D341Med (cell line): ENCODE data around the gene OR52E4.

Experiments used
- DNase-seq: peaks from one replicate; pipeline ENCODE4 v3.0.0; 2012; ENCODE audit warnings: low spot score

The OR52E4 gene

GRCh38 chr11:5880329-5880728 lies at the start of gene OR52E4:
TSS of gene OR52E4 (plus strand) at chr11:5880629. CDS start at chr11:5884293, 3,664 bp downstream.
- no peak for DNase-seq

- no peak for DNase-seq
Measured at GRCh38 chr11:5831196-5831829, 49.1 kb upstream of the OR52E4 start.

GRCh38 chr11:5833446-5833845 lies 47.0 kb upstream of the OR52E4 start:
- DNase-seq, result no peak

- no peak for DNase-seq
Measured at GRCh38 chr11:5837695-5838094, 42.7 kb upstream of the OR52E4 start.

- no peak for DNase-seq
Measured at GRCh38 chr11:5841797-5842196, 38.6 kb upstream of the OR52E4 start, which contains the start of gene OR52E6. TSS of gene OR52E6 (minus strand) at chr11:5841897. CDS start at chr11:5841897, 0 bp downstream.

- no peak for DNase-seq
Measured at GRCh38 chr11:5846701-5847100, 33.7 kb upstream of the OR52E4 start.

GRCh38 chr11:5847711-5848110 lies 32.7 kb upstream of the OR52E4 start:
- DNase-seq, result no peak

GRCh38 chr11:5851002-5851401 lies 29.4 kb upstream of the OR52E4 start:
- DNase-seq, result no peak

- DNase-seq, result no peak
Measured at GRCh38 chr11:5857590-5857989, 22.8 kb upstream of the OR52E4 start, which contains the start of gene OR52E8. TSS of gene OR52E8 (minus strand) at chr11:5857690. CDS start at chr11:5857690, 0 bp downstream.

- no peak for DNase-seq
Measured at GRCh38 chr11:5865826-5866225, 14.6 kb upstream of the OR52E4 start.

- DNase-seq, result no peak
Measured at GRCh38 chr11:5878564-5878963, 1.9 kb upstream of the OR52E4 start.

- DNase-seq, result no peak
Measured at GRCh38 chr11:5881756-5882155, 1.3 kb downstream of the OR52E4 start.

GRCh38 chr11:5887172-5887571 lies 6.7 kb downstream of the OR52E4 start:
- DNase-seq, result no peak

GRCh38 chr11:5887661-5888060 lies 7.2 kb downstream of the OR52E4 start:
- no peak for DNase-seq

- DNase-seq, result no peak
Measured at GRCh38 chr11:5891216-5891800, 10.9 kb downstream of the OR52E4 start.

GRCh38 chr11:5892908-5893307 lies 12.5 kb downstream of the OR52E4 start, which contains the start of gene OR52E5:
TSS of gene OR52E5 (plus strand) at chr11:5893208. CDS start at chr11:5900777, 7,569 bp downstream.
- no peak for DNase-seq

- no peak for DNase-seq
Measured at GRCh38 chr11:5899534-5899933, 19.1 kb downstream of the OR52E4 start.

- DNase-seq, result no peak
Measured at GRCh38 chr11:5910540-5910939, 30.1 kb downstream of the OR52E4 start.

- no peak for DNase-seq
Measured at GRCh38 chr11:5922749-5923426, 42.5 kb downstream of the OR52E4 start.

GRCh38 chr11:5923427-5923776 lies 43.0 kb downstream of the OR52E4 start:
- DNase-seq, result no peak

- no peak for DNase-seq
Measured at GRCh38 chr11:5923794-5924193, 43.4 kb downstream of the OR52E4 start.

- DNase-seq, result no peak
Measured at GRCh38 chr11:5928271-5928670, 47.8 kb downstream of the OR52E4 start.

GRCh38 chr11:5928811-5929210 lies 48.4 kb downstream of the OR52E4 start:
- no peak for DNase-seq
